ENCODE data around the gene SFT2D2. TPM values are rescaled to one million over a fixed set of nuclear protein-coding genes. Genes with fewer than 3 reads are reported as not detected.

SFT2D2 gene
- 28.4 and 32.1 TPM in 2 replicates for total RNA-seq (2021)
- long read RNA-seq, full-length matches to known transcripts: 7 of 21 reads
- long read RNA-seq, partial matches to known transcripts: 5 of 21 reads
- long read RNA-seq, other reads (novel, unspliced or antisense): 9 of 21 reads

GRCh38 chr1:168225476-168226190 lies at the start of gene SFT2D2:
TSS of gene SFT2D2 (plus strand) at chr1:168226004. CDS start at chr1:168226080, 76 bp downstream.
- no CpG with 5 or more reads among the region's 58 CpGs for WGBS (ENCODE audit: extremely low coverage, insufficient read length, low lambda C conversion rate)
- Histone ChIP-seq H3K79me2 (ENCODE audit: insufficient read depth, low read length) (peaks cover 2% of the 10 kb centered on the region; the same call in 1 of the 2 replicates), H3K18ac (ENCODE audit: insufficient read length, low read depth, low read length) (peak within 1 kb of the TSS; percentile 90)

More at GRCh38 chr1:168225476-168226190, at the start of gene SFT2D2:
- Histone ChIP-seq H2AK5ac (ENCODE audit: insufficient read length, low read length) (no peak within 1 kb of the TSS), H3K4me1 (ENCODE audit: insufficient read depth, low read length) (no peaks in the 10 kb centered on the region), H3T11ph (ENCODE audit: low read length) (no peak within 1 kb of the TSS), H3K23me2 (ENCODE audit: insufficient read length, low read depth, low read length, poor library complexity, severe bottlenecking) (peaks cover 8% of the 10 kb centered on the region), H4K8ac (replicated peaks; ENCODE audit: insufficient read length, low read depth, low read length) (no peak within 1 kb of the TSS), H3K4ac (ENCODE audit: low read depth, low read length) (no peak within 1 kb of the TSS; the same call in 1 of the 2 replicates), H3K23ac (ENCODE audit: insufficient read length, low read depth, low read length) (no peak within 1 kb of the TSS), H3K79me1 (ENCODE audit: insufficient read depth, low read depth, low read length, poor library complexity, severe bottlenecking) (no peaks in the 10 kb centered on the region), H3K9me3 (ENCODE audit: control insufficient read depth, low read depth, low read length) (no peaks in the 10 kb centered on the region), H2BK120ac (ENCODE audit: low read depth, low read length, poor library complexity, severe bottlenecking) (no peak within 1 kb of the TSS), H2BK15ac (ENCODE audit: low read depth, low read length) (no peak within 1 kb of the TSS), H4K20me1 (ENCODE audit: control insufficient read depth, insufficient read depth, insufficient read length) (no peaks in the 10 kb centered on the region), H4K91ac (ENCODE audit: insufficient read length, low read depth, low read length) (no peak within 1 kb of the TSS), H3K14ac (ENCODE audit: insufficient read depth, low read length) (peak within 1 kb of the TSS; percentile 98), H3K9ac (ENCODE audit: extremely low read depth, insufficient read length, low read length) (peak within 1 kb of the TSS; percentile 65), H2BK5ac (ENCODE audit: insufficient read length, low read length) (peak within 1 kb of the TSS; percentile 18), H3K56ac (ENCODE audit: insufficient read length, low read depth, low read length) (no peak within 1 kb of the TSS), H3K27me3 (ENCODE audit: insufficient read depth, low read length) (peaks cover 2% of the 10 kb centered on the region; the same call in 1 of the 2 replicates), H2BK20ac (ENCODE audit: low read depth, low read length, poor library complexity, severe bottlenecking) (no peak within 1 kb of the TSS), H3K4me2 (ENCODE audit: insufficient read depth, insufficient read length, low read length) (peak within 1 kb of the TSS; percentile 56), H2AFZ (ENCODE audit: low read length) (no peak within 1 kb of the TSS), H2BK12ac (ENCODE audit: insufficient read length, low read depth, low read length) (no peak within 1 kb of the TSS), H3K27ac (ENCODE audit: insufficient read length, low read depth, low read length) (no peak within 1 kb of the TSS), H4K5ac (ENCODE audit: insufficient read length, low read depth, low read length) (peak within 1 kb of the TSS; percentile 81)
- Mint-ChIP-seq H3K36me3 (ENCODE audit: insufficient read depth in 1 of 3, low read depth in 3 of 3) (peaks cover 4 to 7% (median 4%) of the 10 kb centered on the region in 3 experiments; a peak in 5 of 7 replicates), H3K4me1 (peaks cover 13 to 22% of the 10 kb centered on the region in 2 experiments), H3K4me3 (peak within 1 kb of the TSS; percentile 84 to 92), H3K9me3 (peaks cover 5 to 6% of the 10 kb centered on the region in 2 experiments), H3K27me3 (ENCODE audit: low read depth) (peaks cover 14% of the 10 kb centered on the region), H3K27ac (peak within 1 kb of the TSS in 2 of 3 experiments; percentile 94 to 96; a peak in 3 of 7 replicates)
- TF ChIP-seq, protein P1, sequence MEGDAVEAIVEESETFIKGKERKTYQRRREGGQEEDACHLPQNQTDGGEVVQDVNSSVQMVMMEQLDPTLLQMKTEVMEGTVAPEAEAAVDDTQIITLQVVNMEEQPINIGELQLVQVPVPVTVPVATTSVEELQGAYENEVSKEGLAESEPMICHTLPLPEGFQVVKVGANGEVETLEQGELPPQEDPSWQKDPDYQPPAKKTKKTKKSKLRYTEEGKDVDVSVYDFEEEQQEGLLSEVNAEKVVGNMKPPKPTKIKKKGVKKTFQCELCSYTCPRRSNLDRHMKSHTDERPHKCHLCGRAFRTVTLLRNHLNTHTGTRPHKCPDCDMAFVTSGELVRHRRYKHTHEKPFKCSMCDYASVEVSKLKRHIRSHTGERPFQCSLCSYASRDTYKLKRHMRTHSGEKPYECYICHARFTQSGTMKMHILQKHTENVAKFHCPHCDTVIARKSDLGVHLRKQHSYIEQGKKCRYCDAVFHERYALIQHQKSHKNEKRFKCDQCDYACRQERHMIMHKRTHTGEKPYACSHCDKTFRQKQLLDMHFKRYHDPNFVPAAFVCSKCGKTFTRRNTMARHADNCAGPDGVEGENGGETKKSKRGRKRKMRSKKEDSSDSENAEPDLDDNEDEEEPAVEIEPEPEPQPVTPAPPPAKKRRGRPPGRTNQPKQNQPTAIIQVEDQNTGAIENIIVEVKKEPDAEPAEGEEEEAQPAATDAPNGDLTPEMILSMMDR (conservative IDR thresholded peaks at IDR 0.05): no peak
- peak; percentile 75 for DNase-seq

Measured in H9 (cell line).